ENCODE data around the gene MRM2.
A peak's percentile ranks its signal among the peaks of the same experiment; 100 is the strongest.
"Not testable (repeated sequence)": the region's sequence is repeated elsewhere in the genome, so short reads cannot be mapped to it uniquely, and the experiment has no call there.

MRM2 gene

DNA sequence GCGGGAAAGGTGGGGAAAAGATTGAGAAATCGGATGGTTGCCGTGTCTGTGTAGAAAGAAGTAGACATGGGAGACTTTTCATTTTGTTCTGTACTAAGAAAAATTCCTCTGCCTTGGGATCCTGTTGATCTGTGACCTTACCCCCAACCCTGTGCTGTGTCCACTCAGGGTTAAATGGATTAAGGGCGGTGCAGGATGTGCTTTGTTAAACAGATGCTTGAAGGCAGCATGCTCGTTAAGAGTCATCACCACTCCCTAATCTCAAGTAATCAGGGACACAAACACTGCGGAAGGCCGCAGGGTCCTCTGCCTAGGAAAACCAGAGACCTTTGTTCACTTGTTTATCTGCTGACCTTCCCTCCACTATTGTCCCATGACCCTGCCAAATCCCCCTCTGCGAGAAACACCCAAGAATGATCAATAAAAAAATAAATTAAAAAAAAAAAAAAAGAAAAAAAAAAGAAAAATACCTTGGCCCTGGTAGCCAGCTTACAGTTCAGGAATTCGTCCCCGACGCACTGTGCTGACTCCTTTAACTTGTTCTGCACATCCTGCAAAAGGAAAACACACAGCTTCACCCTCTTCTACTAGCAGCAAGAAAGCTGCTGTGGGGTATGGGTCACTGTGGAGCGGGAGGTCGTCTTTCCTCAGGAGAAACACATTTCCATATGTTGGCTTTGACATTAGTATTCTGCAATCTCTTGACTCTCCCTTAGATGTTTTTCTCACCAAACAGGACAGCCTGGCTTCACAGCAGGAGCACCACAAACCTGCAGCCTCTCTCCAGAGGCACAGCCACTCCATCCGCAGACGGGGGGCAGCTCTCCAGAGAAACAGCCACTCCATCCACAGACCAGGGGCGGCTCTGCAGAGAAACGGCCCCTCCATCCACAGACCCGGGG, 27.3 kb upstream of the MRM2 start:
- H3K4me3 ChIP-seq (ENCODE audit: low read depth in 1 of 2, low read length in 2 of 2); H3K9ac ChIP-seq (ENCODE audit: low read depth in 1 of 2, low read length in 2 of 2); H3K4me1 ChIP-seq (ENCODE audit: control insufficient read depth in 1 of 2, insufficient read depth in 2 of 2, low read length in 2 of 2); H3K27ac ChIP-seq (ENCODE audit: low read depth, low read length); H3K9me3 ChIP-seq (ENCODE audit: control insufficient read depth in 1 of 2, low read length in 2 of 2); H3K27me3 ChIP-seq (ENCODE audit: control insufficient read depth in 1 of 2, insufficient read depth in 2 of 2, low read length in 2 of 2): not testable (repeated sequence)
- peaks cover 10 to 11% of the 10 kb centered on the region in 2 donors for H3K36me3 ChIP-seq (ENCODE audit: control insufficient read depth in 1 of 2, insufficient read depth in 2 of 2, low read length in 2 of 2)

GRCh38 chr7:2266911-2267310, 24.9 kb upstream of the MRM2 start:
- Histone ChIP-seq H3K4me1 (ENCODE audit: control insufficient read depth in 1 of 2, insufficient read depth in 2 of 2, low read length in 2 of 2) (no peaks in the 10 kb centered on the region), H3K9ac (ENCODE audit: low read depth in 1 of 2, low read length in 2 of 2) (no peak overlapping the region), H3K4me3 (ENCODE audit: low read depth in 1 of 2, low read length in 2 of 2) (no peak overlapping the region), H3K27ac (ENCODE audit: low read depth, low read length) (no peak overlapping the region), H3K9me3 (ENCODE audit: control insufficient read depth in 1 of 2, low read length in 2 of 2) (no peaks in the 10 kb centered on the region), H3K27me3 (ENCODE audit: control insufficient read depth in 1 of 2, insufficient read depth in 2 of 2, low read length in 2 of 2) (no peaks in the 10 kb centered on the region), H3K36me3 (ENCODE audit: control insufficient read depth in 1 of 2, insufficient read depth in 2 of 2, low read length in 2 of 2) (peaks cover 15 to 16% of the 10 kb centered on the region in 2 donors)

DNA sequence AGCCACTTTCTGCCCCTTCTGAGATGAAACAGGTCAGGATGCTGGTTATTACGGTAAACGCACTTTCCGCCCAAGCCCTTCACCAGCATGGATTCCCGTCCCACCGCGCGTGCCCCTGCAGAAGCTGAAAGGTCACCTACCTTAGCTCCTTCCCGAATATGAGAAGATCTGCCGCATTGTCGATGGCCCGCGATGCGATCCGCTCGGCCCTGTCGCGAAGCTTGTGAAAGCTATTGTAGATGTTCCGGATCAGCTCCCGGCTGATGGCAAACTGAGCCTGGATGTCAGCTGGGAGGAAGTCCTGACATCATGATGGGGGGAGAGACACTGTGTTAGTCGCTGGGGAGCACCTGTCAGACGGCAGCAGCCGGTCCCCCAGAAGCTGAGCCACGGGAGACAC, 22.2 kb upstream of the MRM2 start:
- peaks cover 7 to 17% of the 10 kb centered on the region in 2 donors for H3K36me3 ChIP-seq (ENCODE audit: control insufficient read depth in 1 of 2, insufficient read depth in 2 of 2, low read length in 2 of 2)

DNA sequence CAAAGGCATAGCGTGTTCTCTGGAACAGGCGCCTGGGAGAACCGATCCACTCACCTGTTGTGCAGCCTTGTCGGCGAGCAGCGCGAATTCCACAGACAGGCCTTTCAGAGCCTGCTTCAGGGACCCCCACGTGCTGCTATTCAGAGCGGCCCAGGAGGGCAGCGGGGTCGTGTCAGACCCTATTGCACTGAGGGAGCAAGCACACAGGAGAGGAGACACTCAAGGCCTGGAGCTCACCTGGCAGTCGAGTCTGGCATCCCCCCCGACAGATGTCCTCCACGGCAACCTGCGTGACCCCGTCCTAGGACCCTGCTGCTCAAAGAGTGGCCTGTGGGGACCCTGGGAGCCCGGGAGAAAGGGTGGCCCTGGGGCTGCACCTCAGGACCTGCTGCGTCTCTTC, 21.2 kb upstream of the MRM2 start:
- H3K4me3 ChIP-seq (ENCODE audit: low read depth in 1 of 2, low read length in 2 of 2) = no peak overlapping the region
- no peaks in the 10 kb centered on the region for H3K9me3 ChIP-seq (ENCODE audit: control insufficient read depth in 1 of 2, low read length in 2 of 2)
- no peaks in the 10 kb centered on the region for H3K27me3 ChIP-seq (ENCODE audit: control insufficient read depth in 1 of 2, insufficient read depth in 2 of 2, low read length in 2 of 2)
- H3K9ac ChIP-seq (ENCODE audit: low read depth in 1 of 2, low read length in 2 of 2) = no peak overlapping the region
- no peak overlapping the region for H3K27ac ChIP-seq (ENCODE audit: low read depth, low read length)
- no peaks in the 10 kb centered on the region for H3K4me1 ChIP-seq (ENCODE audit: control insufficient read depth in 1 of 2, insufficient read depth in 2 of 2, low read length in 2 of 2)
- H3K36me3 ChIP-seq (ENCODE audit: control insufficient read depth in 1 of 2, insufficient read depth in 2 of 2, low read length in 2 of 2) = peaks cover 7 to 20% of the 10 kb centered on the region in 2 donors

More for the DNA sequence above, 22.2 kb upstream of the MRM2 start:
- H3K4me3 ChIP-seq (ENCODE audit: low read depth in 1 of 2, low read length in 2 of 2) = no peak overlapping the region
- H3K9me3 ChIP-seq (ENCODE audit: control insufficient read depth in 1 of 2, low read length in 2 of 2) = no peaks in the 10 kb centered on the region
- no peaks in the 10 kb centered on the region for H3K27me3 ChIP-seq (ENCODE audit: control insufficient read depth in 1 of 2, insufficient read depth in 2 of 2, low read length in 2 of 2)
- H3K4me1 ChIP-seq (ENCODE audit: control insufficient read depth in 1 of 2, insufficient read depth in 2 of 2, low read length in 2 of 2) = no peaks in the 10 kb centered on the region
- H3K27ac ChIP-seq (ENCODE audit: low read depth, low read length) = no peak overlapping the region
- no peak overlapping the region for H3K9ac ChIP-seq (ENCODE audit: low read depth in 1 of 2, low read length in 2 of 2)

DNA sequence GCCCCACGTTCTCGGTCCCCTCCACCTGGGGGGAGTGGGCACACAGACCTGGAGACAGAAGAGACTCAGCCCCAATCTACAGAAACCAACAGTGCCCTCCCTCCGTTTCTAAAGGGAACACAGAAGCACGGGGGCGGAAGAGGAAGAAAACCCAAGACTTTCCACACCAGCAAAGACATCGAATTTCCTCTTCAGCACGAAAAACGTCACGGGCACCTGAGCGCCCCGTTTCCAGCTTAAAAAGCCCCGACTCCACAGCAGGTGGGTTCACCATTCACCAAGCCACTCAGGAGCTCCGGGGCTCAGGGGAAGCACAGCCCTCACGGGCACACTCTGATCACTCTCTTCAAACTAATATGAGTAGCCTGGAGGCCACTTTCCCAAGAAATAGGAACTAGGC, 19.6 kb upstream of the MRM2 start:
- no peaks in the 10 kb centered on the region for H3K9me3 ChIP-seq (ENCODE audit: control insufficient read depth in 1 of 2, low read length in 2 of 2)
- H3K4me1 ChIP-seq (ENCODE audit: control insufficient read depth in 1 of 2, insufficient read depth in 2 of 2, low read length in 2 of 2) = no peaks in the 10 kb centered on the region
- H3K27me3 ChIP-seq (ENCODE audit: control insufficient read depth in 1 of 2, insufficient read depth in 2 of 2, low read length in 2 of 2) = no peaks in the 10 kb centered on the region
- H3K27ac ChIP-seq (ENCODE audit: low read depth, low read length) = peak overlapping the region; percentile 20
- H3K4me3 ChIP-seq (ENCODE audit: low read depth in 1 of 2, low read length in 2 of 2) = peak overlapping the region in 1 of 2 donors; percentile 22
- peak overlapping the region in 1 of 2 donors; percentile 39 for H3K9ac ChIP-seq (ENCODE audit: low read depth in 1 of 2, low read length in 2 of 2)
- peaks cover 7 to 23% of the 10 kb centered on the region in 2 donors for H3K36me3 ChIP-seq (ENCODE audit: control insufficient read depth in 1 of 2, insufficient read depth in 2 of 2, low read length in 2 of 2)

GRCh38 chr7:2260820-2261219, 18.8 kb upstream of the MRM2 start:
- no peaks in the 10 kb centered on the region for H3K9me3 ChIP-seq (ENCODE audit: control insufficient read depth in 1 of 2, low read length in 2 of 2)
- H3K36me3 ChIP-seq (ENCODE audit: control insufficient read depth in 1 of 2, insufficient read depth in 2 of 2, low read length in 2 of 2) = peaks cover 7 to 31% of the 10 kb centered on the region in 2 donors
- H3K4me3 ChIP-seq (ENCODE audit: low read depth in 1 of 2, low read length in 2 of 2) = no peak overlapping the region
- no peaks in the 10 kb centered on the region for H3K27me3 ChIP-seq (ENCODE audit: control insufficient read depth in 1 of 2, insufficient read depth in 2 of 2, low read length in 2 of 2)
- H3K9ac ChIP-seq (ENCODE audit: low read depth in 1 of 2, low read length in 2 of 2) = no peak overlapping the region
- no peak overlapping the region for H3K27ac ChIP-seq (ENCODE audit: low read depth, low read length)
- no peaks in the 10 kb centered on the region for H3K4me1 ChIP-seq (ENCODE audit: control insufficient read depth in 1 of 2, insufficient read depth in 2 of 2, low read length in 2 of 2)

DNA sequence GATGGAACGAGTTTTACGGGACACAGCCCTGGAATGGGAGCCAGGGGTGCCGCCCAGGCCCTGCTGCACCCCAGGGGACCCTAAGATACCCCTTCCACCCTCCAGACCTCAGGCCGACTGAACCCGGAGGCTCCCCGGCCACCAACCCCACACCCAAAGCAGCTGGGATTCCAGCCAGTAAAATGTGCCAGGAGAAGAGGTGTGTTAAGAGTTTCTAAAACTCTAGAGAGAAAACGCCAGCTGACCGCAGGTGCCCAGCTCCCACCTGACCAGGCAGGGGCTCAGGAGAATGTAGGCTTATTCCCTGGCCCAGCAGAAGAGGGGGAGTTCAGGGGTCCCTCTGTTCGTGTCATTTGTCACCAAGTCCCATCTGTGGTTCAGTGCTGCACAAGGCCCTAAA, 17.5 kb upstream of the MRM2 start:
- Histone ChIP-seq H3K4me3 (ENCODE audit: low read depth in 1 of 2, low read length in 2 of 2) (no peak overlapping the region), H3K27ac (ENCODE audit: low read depth, low read length) (no peak overlapping the region), H3K27me3 (ENCODE audit: control insufficient read depth in 1 of 2, insufficient read depth in 2 of 2, low read length in 2 of 2) (no peaks in the 10 kb centered on the region), H3K9ac (ENCODE audit: low read depth in 1 of 2, low read length in 2 of 2) (no peak overlapping the region), H3K4me1 (ENCODE audit: control insufficient read depth in 1 of 2, insufficient read depth in 2 of 2, low read length in 2 of 2) (no peaks in the 10 kb centered on the region), H3K36me3 (ENCODE audit: control insufficient read depth in 1 of 2, insufficient read depth in 2 of 2, low read length in 2 of 2) (peaks cover 15 to 37% of the 10 kb centered on the region in 2 donors), H3K9me3 (ENCODE audit: control insufficient read depth in 1 of 2, low read length in 2 of 2) (no peaks in the 10 kb centered on the region)

- Histone ChIP-seq H3K27ac (ENCODE audit: low read depth, low read length) (no peak overlapping the region), H3K4me3 (ENCODE audit: low read depth in 1 of 2, low read length in 2 of 2) (no peak overlapping the region), H3K9me3 (ENCODE audit: control insufficient read depth in 1 of 2, low read length in 2 of 2) (no peaks in the 10 kb centered on the region), H3K9ac (ENCODE audit: low read depth in 1 of 2, low read length in 2 of 2) (no peak overlapping the region), H3K4me1 (ENCODE audit: control insufficient read depth in 1 of 2, insufficient read depth in 2 of 2, low read length in 2 of 2) (no peaks in the 10 kb centered on the region), H3K36me3 (ENCODE audit: control insufficient read depth in 1 of 2, insufficient read depth in 2 of 2, low read length in 2 of 2) (peaks cover 8 to 35% of the 10 kb centered on the region in 2 donors), H3K27me3 (ENCODE audit: control insufficient read depth in 1 of 2, insufficient read depth in 2 of 2, low read length in 2 of 2) (no peaks in the 10 kb centered on the region)
These were observed 16.8 kb upstream of the MRM2 start for GRCh38 chr7:2258661-2259365.

- no peak overlapping the region for H3K4me3 ChIP-seq (ENCODE audit: low read depth in 1 of 2, low read length in 2 of 2)
- no peak overlapping the region for H3K9ac ChIP-seq (ENCODE audit: low read depth in 1 of 2, low read length in 2 of 2)
- H3K4me1 ChIP-seq (ENCODE audit: control insufficient read depth in 1 of 2, insufficient read depth in 2 of 2, low read length in 2 of 2) = no peaks in the 10 kb centered on the region
- H3K27ac ChIP-seq (ENCODE audit: low read depth, low read length) = no peak overlapping the region
- H3K27me3 ChIP-seq (ENCODE audit: control insufficient read depth in 1 of 2, insufficient read depth in 2 of 2, low read length in 2 of 2) = no peaks in the 10 kb centered on the region
- H3K36me3 ChIP-seq (ENCODE audit: control insufficient read depth in 1 of 2, insufficient read depth in 2 of 2, low read length in 2 of 2) = peaks cover 8 to 37% of the 10 kb centered on the region in 2 donors
- no peaks in the 10 kb centered on the region for H3K9me3 ChIP-seq (ENCODE audit: control insufficient read depth in 1 of 2, low read length in 2 of 2)
These were observed 15.6 kb upstream of the MRM2 start for GRCh38 chr7:2257651-2258050.

DNA sequence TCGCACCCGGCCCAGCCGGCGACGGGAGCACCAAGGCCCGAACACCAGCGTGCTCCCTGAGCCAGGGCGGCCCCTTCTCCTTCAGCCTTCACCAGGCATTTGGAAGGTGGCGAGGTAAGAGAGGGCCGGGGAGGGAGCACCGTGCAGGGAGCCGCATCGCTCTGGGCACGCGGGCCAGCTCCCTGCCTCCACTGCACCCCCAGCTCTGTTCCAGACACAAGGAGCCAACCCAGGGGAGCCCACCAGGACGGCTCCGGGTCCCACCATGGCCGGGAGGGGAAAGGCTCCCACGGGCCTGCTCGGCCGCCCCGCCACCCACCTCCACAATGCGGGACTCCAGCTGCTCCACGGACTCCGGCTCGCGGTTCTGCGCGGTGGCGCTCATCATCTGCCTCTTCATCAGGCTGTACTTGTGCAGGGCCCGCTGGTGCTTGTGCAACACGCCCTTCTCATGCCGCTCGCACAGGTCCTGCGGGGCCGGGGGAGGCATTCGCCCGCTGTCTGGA, 15.1 kb upstream of the MRM2 start:
- Histone ChIP-seq H3K9me3 (ENCODE audit: control insufficient read depth in 1 of 2, low read length in 2 of 2) (no peaks in the 10 kb centered on the region), H3K36me3 (ENCODE audit: control insufficient read depth in 1 of 2, insufficient read depth in 2 of 2, low read length in 2 of 2) (peaks cover 8 to 37% of the 10 kb centered on the region in 2 donors), H3K4me3 (ENCODE audit: low read depth in 1 of 2, low read length in 2 of 2) (no peak overlapping the region), H3K27ac (ENCODE audit: low read depth, low read length) (no peak overlapping the region), H3K9ac (ENCODE audit: low read depth in 1 of 2, low read length in 2 of 2) (no peak overlapping the region), H3K27me3 (ENCODE audit: control insufficient read depth in 1 of 2, insufficient read depth in 2 of 2, low read length in 2 of 2) (no peaks in the 10 kb centered on the region), H3K4me1 (ENCODE audit: control insufficient read depth in 1 of 2, insufficient read depth in 2 of 2, low read length in 2 of 2) (no peaks in the 10 kb centered on the region)
